Brain pericyte (primary cell): ENCODE results near the gene VGLL4.

Source experiments
- DNase-seq: peaks from one replicate; pipeline ENCODE4 v3.0.0-alpha.2; 2012; ENCODE audit warnings: low read depth, low spot score

Gene VGLL4

GRCh38 chr3:11551036-11551435 is 92.7 kb downstream of the VGLL4 start:
- DNase-seq, result no peak

- no peak for DNase-seq
Measured at GRCh38 chr3:11549580-11550140, 94.1 kb downstream of the VGLL4 start.

GRCh38 chr3:11548721-11549131 is 95.0 kb downstream of the VGLL4 start:
- DNase-seq, result no peak

- DNase-seq, result no peak
Measured at GRCh38 chr3:11547498-11547897, 96.2 kb downstream of the VGLL4 start.

- DNase-seq, result no peak
Measured at GRCh38 chr3:11546657-11547302, 96.9 kb downstream of the VGLL4 start.

GRCh38 chr3:11545186-11545851 is 98.4 kb downstream of the VGLL4 start:
- DNase-seq, result no peak

- no peak for DNase-seq
Measured at GRCh38 chr3:11544412-11545181, 99.1 kb downstream of the VGLL4 start.

- no peak for DNase-seq
Measured at GRCh38 chr3:11543948-11544387, 99.7 kb downstream of the VGLL4 start.

GRCh38 chr3:11543141-11543947 is 100.4 kb downstream of the VGLL4 start:
- no peak for DNase-seq

- DNase-seq, result no peak
Measured at GRCh38 chr3:11542551-11542950, 101.2 kb downstream of the VGLL4 start.

- DNase-seq, result no peak
Measured at GRCh38 chr3:11541321-11542303, 102.1 kb downstream of the VGLL4 start.

- no peak for DNase-seq
Measured at GRCh38 chr3:11539677-11540076, 104.0 kb downstream of the VGLL4 start.

- no peak for DNase-seq
Measured at GRCh38 chr3:11539218-11539617, 104.5 kb downstream of the VGLL4 start.

- DNase-seq, result no peak
Measured at GRCh38 chr3:11538581-11538980, 105.1 kb downstream of the VGLL4 start.

GRCh38 chr3:11536936-11537612 is 106.6 kb downstream of the VGLL4 start:
- no peak for DNase-seq

GRCh38 chr3:11536132-11536935 is 107.4 kb downstream of the VGLL4 start:
- no peak for DNase-seq

GRCh38 chr3:11535243-11535960 is 108.3 kb downstream of the VGLL4 start:
- DNase-seq, result no peak

GRCh38 chr3:11534793-11535101 is 109.0 kb downstream of the VGLL4 start:
- DNase-seq, result no peak
